RWPE2 (cell line): ENCODE data around the gene NAA35.

Source experiments
- ATAC-seq: fragments of 200-7000 bp; cut with Tn5 transposase; 3 replicates; pipeline ENCODE4 v1.9.1; 2021; ENCODE audit warnings: low read depth
- DNase-seq: peaks from one replicate; pipeline ENCODE4 v3.0.0-alpha.2; 2020; ENCODE audit warnings: low spot score
- H3K27ac ChIP-seq: fragments of 450-650 bp; 2 replicates; pipeline ENCODE4 v1.5.1; 2017; ENCODE audit warnings: mild to moderate bottlenecking; ENCODE audit not compliant: poor library complexity, severe bottlenecking
- H3K27me3 ChIP-seq: fragments of 250-450 bp; sonication (Bioruptor Pico); 2 replicates; pipeline ENCODE4 v1.5.1; 2021; ENCODE audit warnings: mild to moderate bottlenecking, moderate library complexity; ENCODE audit not compliant: insufficient read depth, poor library complexity, severe bottlenecking
- H3K36me3 ChIP-seq: fragments of 250-450 bp; sonication (Bioruptor Pico); 2 replicates; pipeline ENCODE4 v1.5.1; 2020; ENCODE audit warnings: low read depth, mild to moderate bottlenecking, moderate library complexity
- H3K4me1 ChIP-seq: fragments of 250-450 bp; sonication (Bioruptor Pico); 2 replicates; pipeline ENCODE4 v1.5.1; 2021; ENCODE audit warnings: mild to moderate bottlenecking, moderate library complexity; ENCODE audit not compliant: insufficient read depth, poor library complexity, severe bottlenecking
- H3K4me3 ChIP-seq: fragments of 250-450 bp; sonication (Bioruptor Pico); 2 replicates; pipeline ENCODE4 v1.5.1; 2021; ENCODE audit warnings: mild to moderate bottlenecking, moderate library complexity; ENCODE audit not compliant: severe bottlenecking
- H3K9me3 ChIP-seq: fragments of 250-450 bp; sonication (Bioruptor Pico); 2 replicates; pipeline ENCODE4 v1.5.1; 2021; ENCODE audit warnings: mild to moderate bottlenecking, moderate library complexity; ENCODE audit not compliant: severe bottlenecking
- CTCF ChIP-seq: fragments of 450-650 bp; IDR thresholded peaks from one replicate; pipeline ENCODE4 v1.5.1; 2017; ENCODE audit warnings: mild to moderate bottlenecking, moderate library complexity; ENCODE audit not compliant: poor library complexity, severe bottlenecking

NAA35 gene

GRCh38 chr9:85978496-85978895 is 37.5 kb downstream of the NAA35 start:
- no peaks in the 10 kb centered on the region for H3K9me3 ChIP-seq
- H3K4me1 ChIP-seq = no peaks in the 10 kb centered on the region
- no peak overlapping the region for H3K4me3 ChIP-seq
- no peak overlapping the region for H3K27ac ChIP-seq
- no peak for ATAC-seq
- peaks cover 95% of the 10 kb centered on the region for H3K36me3 ChIP-seq
- no peak for TF ChIP-seq CTCF
- DNase-seq = no peak
- H3K27me3 ChIP-seq = no peaks in the 10 kb centered on the region

GRCh38 chr9:85981369-85981768 is 40.4 kb downstream of the NAA35 start:
- Histone ChIP-seq H3K9me3 (no peaks in the 10 kb centered on the region), H3K36me3 (peaks cover 89% of the 10 kb centered on the region), H3K4me3 (no peak overlapping the region), H3K4me1 (no peaks in the 10 kb centered on the region), H3K27ac (no peak overlapping the region), H3K27me3 (no peaks in the 10 kb centered on the region)
- ATAC-seq (no peak), DNase-seq (no peak)
- no peak for TF ChIP-seq CTCF

- Histone ChIP-seq H3K27ac (no peak overlapping the region), H3K4me1 (no peaks in the 10 kb centered on the region), H3K36me3 (peaks cover 58% of the 10 kb centered on the region), H3K27me3 (no peaks in the 10 kb centered on the region), H3K9me3 (no peaks in the 10 kb centered on the region), H3K4me3 (no peak overlapping the region)
- DNase-seq = no peak
- ATAC-seq = no peak
- no peak for TF ChIP-seq CTCF
These were observed 43.5 kb downstream of the NAA35 start for GRCh38 chr9:85984457-85984856.

- no peak for ATAC-seq
- Histone ChIP-seq H3K4me3 (no peak overlapping the region), H3K27me3 (no peaks in the 10 kb centered on the region), H3K27ac (no peak overlapping the region), H3K4me1 (no peaks in the 10 kb centered on the region), H3K9me3 (no peaks in the 10 kb centered on the region), H3K36me3 (peaks cover 31% of the 10 kb centered on the region)
- TF ChIP-seq CTCF = no peak
- no peak for DNase-seq
These were observed 46.3 kb downstream of the NAA35 start for GRCh38 chr9:85987236-85987635.

GRCh38 chr9:85994191-85994590 is 53.2 kb downstream of the NAA35 start:
- no peak for ATAC-seq
- no peaks in the 10 kb centered on the region for H3K27me3 ChIP-seq
- H3K9me3 ChIP-seq = no peaks in the 10 kb centered on the region
- peaks cover 48% of the 10 kb centered on the region for H3K36me3 ChIP-seq
- no peak overlapping the region for H3K27ac ChIP-seq
- no peak for TF ChIP-seq CTCF
- H3K4me1 ChIP-seq = no peaks in the 10 kb centered on the region
- H3K4me3 ChIP-seq = no peak overlapping the region
- DNase-seq = no peak
